PC-9 (cell line): ENCODE results near the gene NID1. TPM values are rescaled to one million over a fixed set of nuclear protein-coding genes. Genes with fewer than 3 reads are reported as not detected.

Experiments
- BruUV-seq: library from RNA; stranded (reverse); fragments of 400-500 nt; replicated peaks from 2 replicates; lab custom pipeline; 2021; lab: Mats Ljungman, UMichigan
- CTCF ChIA-PET: fragments of 300-600 bp; sonication (Branson Sonifier 250); formaldehyde crosslinking; loops from one replicate; lab custom pipeline; 2022; ENCODE audit warnings: antibody characterized with exemption; lab: Charles Lee
- POLR2A ChIA-PET: fragments of 300-600 bp; sonication (Branson Sonifier 250); formaldehyde crosslinking; loops from one replicate; lab custom pipeline; 2022; ENCODE audit warnings: antibody characterized with exemption; ENCODE audit not compliant: unreplicated experiment; lab: Charles Lee
- DNase-seq, 2 experiments: peaks; one replicate each; pipeline versions ENCODE4 v3.0.0 to v3.0.0-alpha.2; 2015 to 2022; ENCODE audit warnings: mixed read lengths in 1 of 2
- H2AFZ ChIP-seq: fragments of 200-600 bp; sonication (generic); 2 replicates; pipeline ENCODE4 v1.8.1; 2017; ENCODE audit warnings: antibody characterized with exemption
- H3F3A ChIP-seq: fragments of 200-600 bp; sonication (generic); 2 replicates; pipeline ENCODE4 v1.8.1; 2017; ENCODE audit warnings: antibody characterized with exemption, mild to moderate bottlenecking, low read depth; ENCODE audit not compliant: insufficient read depth
- H3K27ac ChIP-seq: fragments of 200-600 bp; sonication (generic); 2 replicates; pipeline ENCODE4 v1.6.1; 2016; ENCODE audit warnings: mixed run types
- H3K27me3 ChIP-seq: fragments of 200-600 bp; sonication (generic); 2 replicates; pipeline ENCODE4 v1.6.1; 2016; ENCODE audit warnings: low read depth, mixed run types; ENCODE audit not compliant: insufficient read depth
- H3K36me3 ChIP-seq: fragments of 200-600 bp; sonication (generic); 2 replicates; pipeline ENCODE4 v1.6.1; 2016; ENCODE audit warnings: low read depth, mixed run types
- H3K4me1 ChIP-seq: fragments of 200-600 bp; sonication (generic); replicated peaks from 2 replicates; pipeline ENCODE4 v1.6.1; 2016; ENCODE audit warnings: mixed run types; ENCODE audit not compliant: insufficient read depth
- H3K4me2 ChIP-seq: fragments of 200-600 bp; sonication (generic); 2 replicates; pipeline ENCODE4 v1.6.1; 2017; ENCODE audit warnings: mixed run types
- H3K4me3 ChIP-seq: fragments of 200-600 bp; sonication (generic); 2 replicates; pipeline ENCODE4 v1.6.1; 2016; ENCODE audit warnings: mixed run types
- H3K79me2 ChIP-seq: fragments of 200-600 bp; sonication (generic); 2 replicates; pipeline ENCODE4 v1.6.1; 2017; ENCODE audit warnings: low read depth, mixed run types
- H3K9me2 ChIP-seq: fragments of 200-600 bp; sonication (generic); 2 replicates; pipeline ENCODE4 v1.8.1; 2017; ENCODE audit warnings: mild to moderate bottlenecking; ENCODE audit not compliant: insufficient read depth
- H3K9me3 ChIP-seq: fragments of 200-600 bp; sonication (generic); 2 replicates; pipeline ENCODE4 v1.8.1; 2016; ENCODE audit warnings: low read depth; ENCODE audit not compliant: insufficient read depth
- H4K20me1 ChIP-seq: fragments of 200-600 bp; sonication (generic); 2 replicates; pipeline ENCODE4 v1.8.1; 2017; ENCODE audit not compliant: insufficient read depth
- CTCF ChIP-seq: fragments of 200-600 bp; sonication (generic); conservative IDR thresholded peaks from 2 replicates; pipeline ENCODE4 v1.6.1; 2017; ENCODE audit warnings: mixed run types, antibody characterized with exemption, mild to moderate bottlenecking, moderate library complexity
- EZH2 ChIP-seq: fragments of 200-600 bp; sonication (generic); IDR thresholded peaks from 2 replicates; pipeline ENCODE4 v1.8.0; 2017; ENCODE audit warnings: antibody characterized with exemption, low read depth
- intact Hi-C: fragments of 100-400 bp; cut with micrococcal nuclease; formaldehyde crosslinking; loops from one replicate; pipeline ENCODE4 v1.10.0; 2022; ENCODE audit not compliant: unreplicated experiment
- total RNA-seq: library from RNA; stranded (reverse); gene quantifications from 2 replicates; pipeline ENCODE4 v1.2.3, GENCODE V29; 2021

The NID1 gene
- total RNA-seq, 1 experiment from 2014 or later, result not detected

GRCh38 chr1:236063919-236064673 is 794 bp downstream of the NID1 start:
- Histone ChIP-seq H3K9me3 (no peaks in the 10 kb centered on the region), H3K4me2 (no peak overlapping the region), H3K36me3 (no peaks in the 10 kb centered on the region), H2AFZ (no peak overlapping the region), H3K79me2 (no peaks in the 10 kb centered on the region), H4K20me1 (no peaks in the 10 kb centered on the region), H3K4me3 (no peak overlapping the region), H3K9me2 (no peaks in the 10 kb centered on the region), H3F3A (no peaks in the 10 kb centered on the region), H3K27ac (no peak overlapping the region), H3K4me1 (no peaks in the 10 kb centered on the region), H3K27me3 (no peaks in the 10 kb centered on the region)
- BruUV-seq, result no TSS peak
- intact Hi-C loops, result no loop called here
- DNase-seq, result no peak
- ChIA-PET CTCF (no interaction called here), POLR2A (no interaction called here)
- TF ChIP-seq EZH2, result no peak
- TF ChIP-seq CTCF, result no peak

DNA sequence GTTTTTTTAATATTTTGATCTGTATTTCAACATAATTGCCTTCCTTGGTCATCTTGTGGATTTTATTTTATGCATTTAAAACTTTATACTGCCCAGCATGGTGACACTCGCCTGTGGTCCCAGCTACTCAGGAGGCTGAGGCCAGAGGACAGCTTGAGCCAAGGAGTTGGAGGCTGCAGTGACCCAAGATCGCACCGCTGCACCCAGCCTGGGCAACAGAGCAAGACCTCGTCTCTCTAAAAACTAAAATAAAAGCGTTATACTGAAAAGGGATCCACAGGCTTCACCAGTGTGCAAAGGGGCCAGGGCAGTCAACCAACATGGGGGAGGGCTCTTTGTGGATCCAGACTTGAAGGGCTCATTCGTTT is 1.4 kb downstream of the NID1 start:
- H3K4me3 ChIP-seq, result no peak overlapping the region
- BruUV-seq, result no TSS peak
- no peaks in the 10 kb centered on the region for H3F3A ChIP-seq
- H3K36me3 ChIP-seq, result no peaks in the 10 kb centered on the region
- CTCF ChIA-PET, result no interaction called here
- H3K79me2 ChIP-seq, result no peaks in the 10 kb centered on the region
- intact Hi-C loops, result no loop called here
- no peak for TF ChIP-seq EZH2
- no peak for TF ChIP-seq CTCF
- H3K27me3 ChIP-seq, result no peaks in the 10 kb centered on the region
- H3K4me1 ChIP-seq, result no peaks in the 10 kb centered on the region
- H3K9me2 ChIP-seq, result no peaks in the 10 kb centered on the region
- no peak overlapping the region for H3K27ac ChIP-seq
- no peak for DNase-seq
- no peak overlapping the region for H2AFZ ChIP-seq
- H4K20me1 ChIP-seq, result no peaks in the 10 kb centered on the region
- POLR2A ChIA-PET, result no interaction called here
- H3K4me2 ChIP-seq, result no peak overlapping the region
- no peaks in the 10 kb centered on the region for H3K9me3 ChIP-seq

DNA sequence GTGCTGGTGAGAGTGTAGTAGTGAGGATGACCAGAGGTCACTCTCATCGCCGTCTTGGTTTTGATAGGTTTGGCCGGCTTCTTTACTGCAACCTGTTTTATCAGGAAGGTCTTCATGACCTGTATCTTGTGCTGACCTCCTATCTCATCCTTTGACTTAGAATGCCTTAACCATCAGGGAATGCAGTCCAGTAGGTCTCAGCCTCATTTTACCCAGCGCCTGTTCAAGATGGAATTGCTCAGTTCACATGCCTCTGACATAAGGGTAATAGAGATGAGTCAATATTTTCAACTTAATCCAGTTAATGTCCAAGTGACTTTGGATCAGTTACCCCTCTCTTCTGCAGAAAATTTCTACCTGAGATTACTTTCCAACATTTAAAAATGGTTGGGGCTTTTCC is 4.6 kb downstream of the NID1 start:
- POLR2A ChIA-PET, result no interaction called here
- Histone ChIP-seq H3K79me2 (no peaks in the 10 kb centered on the region), H3K27me3 (no peaks in the 10 kb centered on the region), H3K36me3 (no peaks in the 10 kb centered on the region), H3K9me3 (no peaks in the 10 kb centered on the region), H2AFZ (no peak overlapping the region), H3K4me3 (no peak overlapping the region), H3K4me2 (no peak overlapping the region), H4K20me1 (no peaks in the 10 kb centered on the region), H3K9me2 (no peaks in the 10 kb centered on the region), H3K4me1 (no peaks in the 10 kb centered on the region), H3K27ac (no peak overlapping the region), H3F3A (no peaks in the 10 kb centered on the region)
- no TSS peak for BruUV-seq
- TF ChIP-seq CTCF (no peak), EZH2 (no peak)
- CTCF ChIA-PET, result no interaction called here
- no peak for DNase-seq
- intact Hi-C loops, result no loop called here
